H1 (cell line): ENCODE measurements around the gene SLC8B1. TPM values are rescaled to one million over a fixed set of nuclear protein-coding genes. Genes with fewer than 3 reads are reported as not detected.

ENCODE experiments used
- ATF3 ChIP-seq: IDR thresholded peaks from 2 replicates; pipeline ENCODE4 v1.6.1; 2011; ENCODE audit warnings: low read depth, mild to moderate bottlenecking, low read length; ENCODE audit not compliant: insufficient read depth
- BACH1 ChIP-seq: IDR thresholded peaks from 2 replicates; pipeline ENCODE4 v1.6.1; 2012; ENCODE audit warnings: low read length, improper control_type of control experiment
- BCL11A ChIP-seq, 2 experiments: IDR thresholded peaks; one replicate each; pipeline ENCODE4 v1.6.1; 2011; ENCODE audit warnings: low read depth in 2 of 2, low read length in 2 of 2, mild to moderate bottlenecking in 2 of 2
- CBX5 ChIP-seq: fragments of 300-800, 300-1000 bp; sonication (generic); IDR thresholded peaks from 2 replicates; pipeline ENCODE4 v1.7.1; 2016; ENCODE audit warnings: antibody characterized with exemption, low read length, low read depth
- CHD2 ChIP-seq: IDR thresholded peaks from 2 replicates; pipeline ENCODE4 v1.6.1; 2012; ENCODE audit warnings: low read length, improper control_type of control experiment
- CHD7 ChIP-seq: fragments of 300-600 bp; sonication (generic); IDR thresholded peaks from 2 replicates; pipeline ENCODE4 v1.7.1; 2012; ENCODE audit warnings: low read length, moderate library complexity, mild to moderate bottlenecking, inconsistent platforms; ENCODE audit not compliant: insufficient replicate concordance
- JUND ChIP-seq: IDR thresholded peaks from 2 replicates; pipeline ENCODE4 v1.6.1; 2011; ENCODE audit warnings: mild to moderate bottlenecking, improper control_type of control experiment, low read length
- KDM5A ChIP-seq: fragments of 200-600 bp; IDR thresholded peaks from 2 replicates; pipeline ENCODE4 v1.7.1; 2012; ENCODE audit warnings: mild to moderate bottlenecking, low read length, inconsistent platforms, mixed read lengths
- SIRT6 ChIP-seq: IDR thresholded peaks from one replicate; pipeline ENCODE4 v1.7.1; 2012; ENCODE audit warnings: low read length, inconsistent platforms
- polyA plus RNA-seq, 7 experiments: library from polyadenylated mRNA; depleted of rRNA in 3 of 7; stranded (reverse) in 5 of 7; unstranded in 2 of 7; fragments of >200 nt in 5 of 7; fragments of 200-250 nt in 2 of 7; gene quantifications; 1 replicate in 5 of 7; 2 replicates in 1 of 7; 4 replicates in 1 of 7; pipeline versions ENCODE4 v1.2.1 to v1.2.3, GENCODE V29; 2011 to 2013; ENCODE audit warnings: missing spikeins in 2 of 7, mixed read lengths in 2 of 7
- total RNA-seq: library from RNA; stranded (reverse); fragmentation: NEBNext Ultra II Directional; extraction: Animal tissue kit (Norgen Biotek cat#: 25700); gene quantifications from 2 replicates; pipeline ENCODE4 v1.2.1, GENCODE V29; 2021

Gene SLC8B1
- total and polyA plus RNA-seq, 2 of the 8 experiments (the other 6 are each of a cell fraction or from before 2014, with no cell fraction given) = 11.2 to 19.1 TPM

GRCh38 chr12:113248842-113249435 lies 86.0 kb downstream of the SLC8B1 start (continued):
- TF ChIP-seq BCL11A (IDR thresholded peaks at IDR 0.05; ENCODE audit: low read depth in 2 of 2, low read length in 2 of 2) (no peak), KDM5A (no peak), SIRT6 (no peak), BACH1 (no peak), JUND (no peak), CBX5 (no peak), CHD2 (no peak), ATF3 (no peak), CHD7 (no peak)
